ENCODE data around the gene KIAA1549. TPM values are rescaled to one million over a fixed set of nuclear protein-coding genes. Genes with fewer than 3 reads are reported as not detected.
A peak's percentile ranks its signal among the peaks of the same experiment; 100 is the strongest.

Gene KIAA1549
- polyA plus RNA-seq, 4 donors = 10.7 to 17.5 (median 12.8) TPM

- no peak for DNase-seq (ENCODE audit: low read depth in 4 of 4, low spot score in 2 of 4)
Observed at GRCh38 chr7:138864667-138865066, 116.5 kb downstream of the KIAA1549 start.

- DNase-seq (ENCODE audit: low read depth in 4 of 4, low spot score in 2 of 4) = no peak
Observed at GRCh38 chr7:138863931-138864330, 117.3 kb downstream of the KIAA1549 start.

GRCh38 chr7:138861051-138861450 lies 120.1 kb downstream of the KIAA1549 start:
- DNase-seq (ENCODE audit: low read depth in 4 of 4, low spot score in 2 of 4) = no peak

- no peak for DNase-seq (ENCODE audit: low read depth in 4 of 4, low spot score in 2 of 4)
Observed at GRCh38 chr7:138857728-138858127, 123.5 kb downstream of the KIAA1549 start.

- no peak for DNase-seq (ENCODE audit: low read depth in 4 of 4, low spot score in 2 of 4)
Observed at GRCh38 chr7:138854115-138854645, 127.0 kb downstream of the KIAA1549 start.

- DNase-seq (ENCODE audit: low read depth in 4 of 4, low spot score in 2 of 4) = no peak
Observed at GRCh38 chr7:138853448-138853847, 127.7 kb downstream of the KIAA1549 start.

- no peak for DNase-seq (ENCODE audit: low read depth in 4 of 4, low spot score in 2 of 4)
Observed at GRCh38 chr7:138852469-138852868, 128.7 kb downstream of the KIAA1549 start.

GRCh38 chr7:138849701-138850100 lies 131.5 kb downstream of the KIAA1549 start:
- DNase-seq (ENCODE audit: low read depth in 4 of 4, low spot score in 2 of 4) = no peak

GRCh38 chr7:138848056-138848980 lies 132.9 kb downstream of the KIAA1549 start:
- no peak for DNase-seq (ENCODE audit: low read depth in 4 of 4, low spot score in 2 of 4)

GRCh38 chr7:138845711-138846110 lies 135.5 kb downstream of the KIAA1549 start:
- no peak for DNase-seq (ENCODE audit: low read depth in 4 of 4, low spot score in 2 of 4)

- DNase-seq (ENCODE audit: low read depth in 4 of 4, low spot score in 2 of 4) = no peak
Observed at GRCh38 chr7:138843632-138844580, 137.3 kb downstream of the KIAA1549 start.

GRCh38 chr7:138842111-138842510 lies 139.1 kb downstream of the KIAA1549 start:
- no peak for DNase-seq (ENCODE audit: low read depth in 4 of 4, low spot score in 2 of 4)

GRCh38 chr7:138838166-138838565 lies 143.0 kb downstream of the KIAA1549 start:
- no peak for DNase-seq (ENCODE audit: low read depth in 4 of 4, low spot score in 2 of 4)

- DNase-seq (ENCODE audit: low read depth in 4 of 4, low spot score in 2 of 4) = peak in 2 of 4 donors; percentile 6 to 8
Observed at GRCh38 chr7:138837627-138838026, 143.6 kb downstream of the KIAA1549 start.

GRCh38 chr7:138835087-138835486 lies 146.1 kb downstream of the KIAA1549 start:
- DNase-seq (ENCODE audit: low read depth in 4 of 4, low spot score in 2 of 4) = no peak

- no peak for DNase-seq (ENCODE audit: low read depth in 4 of 4, low spot score in 2 of 4)
Observed at GRCh38 chr7:138834583-138834982, 146.6 kb downstream of the KIAA1549 start.

- DNase-seq (ENCODE audit: low read depth in 4 of 4, low spot score in 2 of 4) = no peak
Observed at GRCh38 chr7:138833596-138833995, 147.6 kb downstream of the KIAA1549 start.

- DNase-seq (ENCODE audit: low read depth in 4 of 4, low spot score in 2 of 4) = no peak
Observed at GRCh38 chr7:138832966-138833365, 148.2 kb downstream of the KIAA1549 start.

- DNase-seq (ENCODE audit: low read depth in 4 of 4, low spot score in 2 of 4) = no peak
Observed at GRCh38 chr7:138829335-138829734, 151.9 kb downstream of the KIAA1549 start.

- no peak for DNase-seq (ENCODE audit: low read depth in 4 of 4, low spot score in 2 of 4)
Observed at GRCh38 chr7:138828302-138828701, 152.9 kb downstream of the KIAA1549 start.

Data from left renal cortex interstitium (tissue), 4 donors.